HG02678 (cell line): ENCODE results near the gene ETV1.
"Not testable (repeated sequence)": the region's sequence is repeated elsewhere in the genome, so short reads cannot be mapped to it uniquely, and the experiment has no call there.

Experiments
- ATAC-seq: cut with Tn5 transposase; IDR thresholded peaks from one replicate; pipeline ENCODE4 v1.9.1; 2021; ENCODE audit warnings: mild to moderate bottlenecking, moderate library complexity; ENCODE audit not compliant: unreplicated experiment

The ETV1 gene

DNA sequence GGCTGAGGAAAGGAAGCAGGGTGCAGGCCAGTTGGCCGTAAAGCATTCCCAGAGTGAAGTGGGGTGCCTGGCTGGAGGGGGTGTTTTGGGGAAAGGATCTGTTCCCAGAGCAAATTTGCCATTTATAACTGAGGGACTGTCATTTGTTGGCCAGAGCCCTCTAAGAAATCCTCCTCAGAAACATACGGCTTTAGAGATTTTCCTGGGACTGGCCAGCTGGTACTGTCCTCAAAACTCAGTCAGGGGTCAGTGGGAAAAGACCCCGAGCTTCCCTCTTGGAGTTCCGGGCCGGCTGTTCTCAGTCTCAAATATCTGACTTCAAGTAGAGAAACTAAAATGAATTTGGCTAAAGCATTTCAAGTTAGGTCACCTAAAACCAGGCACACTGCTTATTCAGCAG is 55.9 kb downstream of the ETV1 start:
- ATAC-seq: no peak

GRCh38 chr7:13933091-13933490 is 56.4 kb downstream of the ETV1 start:
- no peak for ATAC-seq

GRCh38 chr7:13932131-13932530 is 57.3 kb downstream of the ETV1 start:
- ATAC-seq: no peak

DNA sequence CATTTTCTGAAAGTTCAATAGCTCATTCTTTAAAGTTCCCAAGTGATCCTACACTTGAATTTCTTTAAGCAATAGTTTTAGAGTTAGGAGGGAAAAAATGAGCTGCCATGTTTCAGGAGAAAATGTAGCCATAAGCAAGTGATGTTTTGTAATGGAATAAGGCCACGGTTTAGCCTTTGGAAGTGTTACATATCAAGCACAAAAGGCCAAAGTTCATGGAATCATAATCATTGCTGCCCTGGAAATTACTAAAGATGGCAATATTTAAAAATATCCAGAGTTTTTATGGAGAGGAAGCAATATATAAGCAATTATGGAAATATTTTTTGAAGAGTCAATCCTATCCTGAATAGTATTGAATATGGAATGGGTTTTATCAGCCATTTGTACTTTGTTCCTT is 68.4 kb downstream of the ETV1 start:
- ATAC-seq: no peak

DNA sequence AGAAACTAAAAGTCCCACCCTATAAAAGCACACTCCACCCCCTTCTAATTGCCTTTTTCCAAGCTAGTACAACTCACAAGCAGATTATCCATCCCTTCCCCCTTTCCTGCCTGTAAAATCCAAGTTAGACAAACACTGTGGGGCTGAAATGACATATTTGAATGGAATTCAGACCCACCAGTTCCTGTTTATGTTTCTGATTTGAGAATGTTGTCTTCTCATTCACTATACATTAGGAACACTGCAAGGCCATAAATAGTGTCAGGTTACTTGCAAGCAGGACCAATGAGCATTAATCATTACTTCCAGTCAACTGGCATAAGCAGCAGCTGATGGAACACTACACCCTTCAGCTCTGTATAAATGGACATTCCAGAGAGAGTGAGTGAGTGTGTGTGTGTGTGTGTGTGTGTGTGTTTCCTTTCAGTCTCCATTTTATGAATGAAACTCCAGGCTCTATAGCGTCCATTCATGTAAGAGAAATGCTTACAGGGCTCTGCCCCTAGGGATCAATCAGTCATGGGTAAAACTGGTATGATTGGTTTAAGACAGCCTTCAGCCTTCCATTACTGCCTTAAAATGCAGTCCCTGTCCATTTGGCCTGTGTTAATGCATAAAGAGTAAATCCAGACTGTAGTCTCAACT is 69.3 kb downstream of the ETV1 start:
- no peak for ATAC-seq

DNA sequence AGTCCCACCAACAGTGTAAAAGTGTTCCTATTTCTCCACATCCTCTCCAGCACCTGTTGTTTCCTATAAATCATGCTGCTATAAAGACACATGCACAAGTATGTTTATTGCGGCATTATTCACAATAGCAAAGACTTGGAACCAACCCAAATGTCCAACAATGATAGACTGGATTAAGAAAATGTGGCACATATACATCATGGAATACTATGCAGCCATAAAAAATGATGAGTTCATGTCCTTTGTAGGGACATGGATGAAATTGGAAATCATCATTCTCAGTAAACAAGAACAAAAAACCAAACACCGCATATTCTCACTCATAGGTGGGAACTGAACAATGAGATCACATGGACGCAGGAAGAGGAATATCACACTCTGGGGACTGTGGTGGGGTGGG is 71.1 kb downstream of the ETV1 start:
- not testable (repeated sequence) for ATAC-seq

GRCh38 chr7:13917103-13917502 is 72.4 kb downstream of the ETV1 start:
- not testable (repeated sequence) for ATAC-seq

DNA sequence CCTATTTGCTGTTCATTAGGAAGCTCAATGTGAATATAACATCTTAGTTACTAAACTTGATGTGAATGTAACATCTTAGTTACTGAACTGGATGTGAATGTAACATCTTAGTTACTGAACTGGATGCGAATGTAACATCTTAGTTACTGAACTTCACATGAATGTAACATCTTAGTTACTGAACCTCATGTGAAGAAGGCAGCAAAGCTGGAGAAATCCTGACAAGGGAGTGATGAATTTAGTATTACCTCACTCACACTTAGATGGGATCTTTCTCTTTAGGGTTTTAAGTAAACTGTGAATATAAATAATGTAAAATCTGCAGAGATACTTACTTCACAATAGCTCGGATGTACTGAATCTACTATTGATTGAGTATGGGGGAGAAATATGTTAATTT is 73.6 kb downstream of the ETV1 start:
- ATAC-seq: no peak

DNA sequence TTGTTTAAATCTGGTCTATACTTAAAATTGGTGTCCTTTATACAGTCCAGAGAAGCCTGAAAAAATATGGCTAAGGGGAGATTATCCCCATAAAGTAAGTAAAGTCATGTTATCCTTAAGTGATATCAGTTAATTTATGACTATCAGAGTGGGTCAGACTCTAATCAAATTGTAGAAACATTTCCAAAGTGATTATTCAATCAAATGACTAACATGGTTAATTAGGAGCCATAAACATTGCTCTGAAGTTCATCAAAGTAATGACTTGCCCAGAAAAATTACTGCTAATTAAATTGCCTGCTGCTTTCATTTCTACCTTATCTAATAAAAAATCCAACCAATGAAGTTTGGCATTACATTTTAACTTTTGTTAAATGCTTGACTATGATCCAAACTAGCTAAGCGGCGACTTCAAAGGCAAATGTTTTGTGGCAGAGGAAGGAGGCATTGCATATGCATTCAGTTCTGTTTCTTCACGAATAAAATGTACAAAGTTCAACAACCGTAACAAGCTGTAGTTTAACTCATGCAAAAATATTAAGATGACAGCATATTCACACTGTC is 76.7 kb downstream of the ETV1 start:
- no peak for ATAC-seq

- no peak for ATAC-seq
Measured at GRCh38 chr7:13911909-13912308, 77.6 kb downstream of the ETV1 start.

DNA sequence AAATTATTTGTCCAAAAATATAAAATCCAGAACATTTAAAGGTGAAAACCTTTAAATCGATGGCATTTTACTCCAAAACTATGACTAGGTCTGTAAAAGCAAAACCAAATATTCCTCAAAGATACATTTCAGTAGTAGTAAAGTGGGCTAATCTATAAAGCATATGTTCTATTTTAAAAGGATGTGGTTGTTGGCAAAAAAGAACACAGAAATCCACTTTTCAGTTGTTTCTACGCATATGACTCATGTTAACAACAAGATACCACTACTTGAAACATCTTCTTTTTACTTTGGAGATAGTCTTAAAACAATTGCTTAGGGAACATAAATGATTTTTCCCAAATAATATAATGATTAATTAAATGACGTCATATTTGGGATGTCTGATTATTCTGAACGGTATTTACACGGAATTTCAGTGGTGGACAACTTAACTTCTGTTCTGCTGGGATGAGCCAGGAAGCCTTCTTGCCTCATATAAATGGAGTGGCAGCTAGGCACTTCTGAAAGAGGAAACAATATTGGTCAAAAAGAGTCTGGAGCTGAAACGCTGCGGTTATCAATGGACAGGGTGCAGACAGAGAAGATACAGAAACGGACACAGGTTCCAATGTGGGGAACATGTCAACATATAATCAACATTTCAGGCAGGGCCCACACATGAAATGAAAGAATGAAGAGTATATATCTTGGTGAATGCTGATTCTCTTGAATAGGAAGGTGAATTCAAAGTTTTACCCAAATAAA is 78.5 kb downstream of the ETV1 start:
- ATAC-seq: no peak

GRCh38 chr7:13908667-13909397 is 80.6 kb downstream of the ETV1 start:
- no peak for ATAC-seq

DNA sequence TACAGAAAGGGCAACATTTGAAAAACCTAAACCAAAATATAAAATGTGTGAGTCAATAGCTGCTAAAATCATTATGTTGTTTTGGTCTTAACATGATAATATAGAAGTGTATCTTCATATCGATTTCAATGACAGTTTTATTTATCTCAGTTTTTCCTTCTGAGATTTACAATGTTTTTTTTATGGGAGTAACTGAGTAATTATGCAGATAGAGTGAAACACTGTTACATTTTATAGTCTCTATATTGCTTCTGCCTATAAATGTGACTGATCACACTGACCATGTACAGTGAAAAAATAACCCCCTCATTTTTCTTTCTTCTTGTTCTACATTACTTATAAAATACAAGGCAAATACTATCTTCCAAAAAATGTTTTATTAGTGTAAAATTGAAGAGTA is 81.6 kb downstream of the ETV1 start:
- ATAC-seq: no peak

DNA sequence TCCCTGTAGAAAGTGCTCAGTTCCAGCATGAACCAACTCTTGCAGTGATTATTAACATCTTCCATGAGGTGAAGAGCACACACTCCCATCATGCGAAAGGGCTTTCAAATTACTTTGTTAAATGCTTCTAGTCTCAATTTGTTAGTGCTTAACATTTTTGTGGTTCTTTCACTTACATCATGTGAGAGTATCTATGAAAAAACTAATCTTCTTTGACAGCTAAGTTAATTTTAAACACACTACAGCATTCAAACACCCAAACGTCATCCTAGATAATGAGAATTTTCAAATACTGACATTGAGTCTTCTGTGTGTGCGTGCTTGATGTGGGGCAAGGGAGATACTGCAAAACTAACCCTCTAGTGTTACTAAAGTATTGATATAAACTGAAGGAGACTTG is 84.8 kb downstream of the ETV1 start:
- no peak for ATAC-seq

- ATAC-seq: no peak
Measured at GRCh38 chr7:13904007-13904406, 85.5 kb downstream of the ETV1 start.

- ATAC-seq: no peak
Measured at GRCh38 chr7:13901577-13901976, 87.9 kb downstream of the ETV1 start.

DNA sequence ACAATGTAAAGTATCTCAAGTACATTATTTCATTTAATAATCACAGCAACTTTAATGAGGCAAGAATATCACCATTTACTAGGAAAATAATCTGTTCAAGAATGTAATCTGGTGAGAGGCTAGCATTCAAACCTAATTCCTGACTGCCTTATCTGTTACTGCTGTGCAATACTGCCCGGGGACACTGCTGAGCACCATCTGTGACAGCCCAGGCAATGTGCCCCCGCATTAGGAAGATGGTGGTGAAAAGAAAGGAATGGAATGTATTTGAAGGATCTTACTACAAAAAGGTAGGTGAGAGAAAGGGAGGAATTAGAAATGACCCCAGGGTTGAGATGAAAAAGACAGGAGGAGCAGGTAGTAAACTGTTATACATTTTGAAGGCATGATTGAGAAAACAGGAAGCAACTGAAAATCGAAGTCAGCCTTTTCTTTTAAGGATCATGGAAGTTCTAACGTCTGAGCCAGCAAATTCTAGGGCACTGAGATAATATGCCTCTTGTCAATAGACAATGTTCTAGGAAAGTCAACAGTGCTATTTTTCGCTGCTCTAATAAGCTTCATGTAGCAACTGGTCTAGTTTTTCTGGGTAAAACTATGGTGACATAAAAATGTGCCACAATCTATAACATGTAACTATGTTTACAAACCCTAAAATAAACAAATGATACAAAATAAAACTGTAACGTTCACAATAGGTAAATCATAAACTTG is 90.4 kb downstream of the ETV1 start:
- ATAC-seq: no peak

GRCh38 chr7:13897819-13898218 is 91.6 kb downstream of the ETV1 start:
- no peak for ATAC-seq

GRCh38 chr7:13894954-13895353 is 94.5 kb downstream of the ETV1 start:
- no peak for ATAC-seq

DNA sequence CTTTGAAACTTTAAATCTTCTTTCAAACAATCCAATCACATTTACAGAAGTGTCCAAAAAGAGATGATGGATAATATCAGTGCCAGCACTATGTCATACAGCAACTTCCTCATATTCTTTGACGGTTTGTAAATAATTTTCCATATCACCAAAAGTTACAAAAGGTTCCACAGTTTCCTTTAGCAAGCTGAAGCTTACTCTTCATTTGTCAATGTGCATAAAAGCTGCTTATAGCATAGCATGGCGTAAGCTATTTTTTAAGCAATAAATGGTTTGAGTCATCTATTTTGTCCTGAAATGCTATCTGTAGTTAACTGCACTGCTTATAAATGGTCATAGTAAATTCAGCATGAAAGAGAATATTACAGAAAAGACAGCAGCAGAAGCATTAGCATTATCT is 95.1 kb downstream of the ETV1 start:
- ATAC-seq: no peak

DNA sequence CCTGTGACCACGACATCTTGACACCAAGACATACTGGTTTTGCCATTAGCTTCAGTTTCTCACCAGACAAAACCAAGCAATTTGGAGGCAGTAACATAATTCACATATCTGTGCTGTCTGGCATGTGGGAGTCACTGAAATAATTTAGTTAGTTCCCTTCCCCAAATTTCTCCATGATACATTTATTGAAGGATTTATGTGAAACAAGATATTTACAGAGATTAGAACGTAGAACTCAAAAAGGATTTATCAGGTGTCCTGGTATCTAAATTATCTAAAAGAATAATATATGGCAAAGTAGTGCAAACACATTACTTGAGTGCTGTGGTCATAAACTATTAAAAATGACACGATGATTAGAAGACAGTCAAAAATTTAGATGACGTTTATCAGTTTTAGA is 98.7 kb downstream of the ETV1 start:
- ATAC-seq: no peak
